ENCODE results near the gene SLC39A3. TPM values are rescaled to one million over a fixed set of nuclear protein-coding genes. Genes with fewer than 3 reads are reported as not detected.

Gene SLC39A3
- total RNA-seq, 1 experiment from 2014 or later: 28.2 TPM

DNA sequence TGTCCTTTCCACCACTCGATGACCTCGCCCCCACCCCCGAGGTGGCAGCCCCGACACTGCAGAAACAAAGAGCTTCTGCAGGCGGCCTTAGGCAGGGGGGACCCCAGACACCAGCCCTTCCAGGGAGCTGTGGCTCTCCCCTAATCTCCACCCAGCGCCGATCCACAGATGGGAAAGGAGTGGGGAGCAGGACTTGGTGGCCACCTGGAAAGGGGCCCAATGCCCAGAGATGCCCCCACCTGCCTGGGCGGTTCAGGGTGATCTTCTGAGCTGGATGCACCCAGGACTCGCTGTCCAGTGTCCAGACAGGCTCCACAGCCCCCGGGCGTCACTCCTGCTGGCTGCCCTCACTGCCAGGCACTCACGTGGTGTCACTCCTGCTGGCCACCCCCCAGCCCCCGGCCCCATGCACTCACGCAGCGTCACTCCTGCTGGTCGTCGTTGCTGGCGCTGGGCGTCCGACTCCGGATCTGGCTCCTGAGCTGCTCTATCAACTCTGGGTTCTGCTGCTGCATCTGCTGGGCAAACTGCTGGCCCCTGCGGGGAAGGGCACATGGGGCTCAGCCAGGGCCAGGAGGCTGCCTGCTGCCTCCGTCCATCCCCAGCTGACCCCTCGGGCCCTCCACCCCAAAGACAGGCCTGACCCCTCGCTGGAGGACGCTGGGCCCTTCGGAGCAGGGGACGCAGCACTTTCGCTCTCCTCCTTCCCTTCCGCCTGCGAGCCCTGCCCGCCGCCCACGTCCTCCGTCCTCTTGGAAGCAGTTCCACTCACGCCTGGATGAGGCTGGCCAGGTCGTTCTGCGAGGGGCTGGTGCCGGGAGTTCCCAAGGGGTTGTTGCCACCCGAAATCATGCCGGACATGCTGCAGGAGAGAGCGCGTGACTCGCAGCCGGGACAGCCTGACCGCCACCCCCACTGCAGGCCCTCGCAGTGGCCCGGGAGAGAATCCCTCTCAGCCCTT, 17.4 kb upstream of the SLC39A3 start:
- intact Hi-C loops (cut with micrococcal nuclease; ENCODE audit: unreplicated experiment): no loop called here
- Mint-ChIP-seq H3K36me3 (ENCODE audit: insufficient read depth, unreplicated experiment) (peaks cover 41% of the 10 kb centered on the region), H3K4me1 (ENCODE audit: low read depth, unreplicated experiment) (no peaks in the 10 kb centered on the region), H3K27me3 (ENCODE audit: unreplicated experiment) (no peaks in the 10 kb centered on the region), H3K9me3 (ENCODE audit: low read depth, unreplicated experiment) (no peaks in the 10 kb centered on the region), H3K4me3 (ENCODE audit: low read depth, unreplicated experiment) (no peak overlapping the region), H3K27ac (ENCODE audit: unreplicated experiment) (no peak overlapping the region)
- DNase-seq: no peak
- CTCF ChIA-PET: no interaction called here
- no TSS peak for BruUV-seq (replicated peaks)
- TF ChIP-seq, protein P1, sequence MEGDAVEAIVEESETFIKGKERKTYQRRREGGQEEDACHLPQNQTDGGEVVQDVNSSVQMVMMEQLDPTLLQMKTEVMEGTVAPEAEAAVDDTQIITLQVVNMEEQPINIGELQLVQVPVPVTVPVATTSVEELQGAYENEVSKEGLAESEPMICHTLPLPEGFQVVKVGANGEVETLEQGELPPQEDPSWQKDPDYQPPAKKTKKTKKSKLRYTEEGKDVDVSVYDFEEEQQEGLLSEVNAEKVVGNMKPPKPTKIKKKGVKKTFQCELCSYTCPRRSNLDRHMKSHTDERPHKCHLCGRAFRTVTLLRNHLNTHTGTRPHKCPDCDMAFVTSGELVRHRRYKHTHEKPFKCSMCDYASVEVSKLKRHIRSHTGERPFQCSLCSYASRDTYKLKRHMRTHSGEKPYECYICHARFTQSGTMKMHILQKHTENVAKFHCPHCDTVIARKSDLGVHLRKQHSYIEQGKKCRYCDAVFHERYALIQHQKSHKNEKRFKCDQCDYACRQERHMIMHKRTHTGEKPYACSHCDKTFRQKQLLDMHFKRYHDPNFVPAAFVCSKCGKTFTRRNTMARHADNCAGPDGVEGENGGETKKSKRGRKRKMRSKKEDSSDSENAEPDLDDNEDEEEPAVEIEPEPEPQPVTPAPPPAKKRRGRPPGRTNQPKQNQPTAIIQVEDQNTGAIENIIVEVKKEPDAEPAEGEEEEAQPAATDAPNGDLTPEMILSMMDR (IDR thresholded peaks at IDR 0.05; ENCODE audit: unreplicated experiment): no peak

DNA sequence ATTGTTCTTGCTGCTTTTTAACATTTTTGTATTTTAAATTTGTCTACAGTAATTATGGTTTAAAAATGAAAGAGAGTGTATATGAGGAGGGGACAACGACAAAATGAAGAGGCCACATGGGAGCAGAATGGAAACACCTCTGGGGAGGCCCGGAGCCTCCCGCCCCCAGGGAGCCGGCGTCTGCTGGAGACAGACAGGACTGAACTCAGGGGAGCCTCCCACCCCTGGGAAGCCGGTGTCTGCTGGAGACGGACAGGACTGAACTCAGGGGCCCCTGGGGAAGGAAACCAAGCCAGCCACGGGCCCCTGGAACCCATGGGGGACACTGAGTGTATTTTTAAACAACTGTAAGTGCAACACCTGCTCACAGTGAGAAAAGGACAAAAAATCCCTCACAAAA, 16.7 kb upstream of the SLC39A3 start:
- CTCF ChIA-PET: no interaction called here
- Mint-ChIP-seq H3K27ac (ENCODE audit: unreplicated experiment) (no peak overlapping the region), H3K4me1 (ENCODE audit: low read depth, unreplicated experiment) (no peaks in the 10 kb centered on the region), H3K4me3 (ENCODE audit: low read depth, unreplicated experiment) (no peak overlapping the region), H3K36me3 (ENCODE audit: insufficient read depth, unreplicated experiment) (peaks cover 37% of the 10 kb centered on the region), H3K9me3 (ENCODE audit: low read depth, unreplicated experiment) (no peaks in the 10 kb centered on the region), H3K27me3 (ENCODE audit: unreplicated experiment) (no peaks in the 10 kb centered on the region)
- no peak for DNase-seq
- no TSS peak for BruUV-seq (replicated peaks)
- TF ChIP-seq, protein P1 (IDR thresholded peaks at IDR 0.05; ENCODE audit: unreplicated experiment): no peak
- intact Hi-C loops (cut with micrococcal nuclease; ENCODE audit: unreplicated experiment): no loop called here

DNA sequence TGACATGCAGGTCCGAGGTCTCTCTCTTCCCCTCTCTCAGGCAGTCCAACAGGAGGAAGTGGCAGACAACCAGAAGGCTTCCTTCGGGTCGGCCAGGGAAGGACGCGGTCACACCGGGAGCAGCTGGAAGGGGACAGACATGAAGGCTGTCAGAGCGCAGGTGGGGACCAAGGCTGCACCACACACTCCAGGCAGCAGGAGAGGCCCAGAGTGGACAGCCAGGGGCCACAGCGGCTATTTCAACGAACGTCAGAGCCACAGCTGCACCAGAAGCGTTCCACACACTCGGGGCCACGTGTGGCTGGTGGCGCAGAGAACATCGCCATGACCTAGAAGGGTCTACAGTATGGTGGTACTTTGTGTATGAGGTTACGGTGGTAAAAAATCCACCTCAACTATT, 16.0 kb upstream of the SLC39A3 start:
- DNase-seq: no peak
- Mint-ChIP-seq H3K9me3 (ENCODE audit: low read depth, unreplicated experiment) (no peaks in the 10 kb centered on the region), H3K27ac (ENCODE audit: unreplicated experiment) (no peak overlapping the region), H3K36me3 (ENCODE audit: insufficient read depth, unreplicated experiment) (peaks cover 34% of the 10 kb centered on the region), H3K27me3 (ENCODE audit: unreplicated experiment) (no peaks in the 10 kb centered on the region), H3K4me3 (ENCODE audit: low read depth, unreplicated experiment) (no peak overlapping the region), H3K4me1 (ENCODE audit: low read depth, unreplicated experiment) (no peaks in the 10 kb centered on the region)
- intact Hi-C loops (cut with micrococcal nuclease; ENCODE audit: unreplicated experiment): no loop called here
- TF ChIP-seq, protein P1 (IDR thresholded peaks at IDR 0.05; ENCODE audit: unreplicated experiment): no peak
- no TSS peak for BruUV-seq (replicated peaks)
- CTCF ChIA-PET: no interaction called here

DNA sequence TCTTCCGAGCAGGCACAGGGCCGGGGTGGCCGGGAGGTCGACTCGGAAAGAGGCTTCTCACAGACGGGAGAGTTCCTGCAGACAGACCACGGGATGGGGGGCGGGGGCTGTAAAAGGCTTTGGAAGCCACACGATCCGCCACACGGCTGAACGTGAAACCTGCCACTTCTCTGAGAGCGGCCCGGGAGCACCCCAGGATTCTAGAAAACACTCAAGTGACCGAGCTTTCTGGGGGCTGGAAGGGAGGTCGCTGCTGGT, 15.6 kb upstream of the SLC39A3 start:
- Mint-ChIP-seq H3K36me3 (ENCODE audit: insufficient read depth, unreplicated experiment) (peaks cover 31% of the 10 kb centered on the region), H3K9me3 (ENCODE audit: low read depth, unreplicated experiment) (no peaks in the 10 kb centered on the region), H3K27ac (ENCODE audit: unreplicated experiment) (no peak overlapping the region), H3K4me3 (ENCODE audit: low read depth, unreplicated experiment) (no peak overlapping the region), H3K4me1 (ENCODE audit: low read depth, unreplicated experiment) (no peaks in the 10 kb centered on the region), H3K27me3 (ENCODE audit: unreplicated experiment) (no peaks in the 10 kb centered on the region)
- CTCF ChIA-PET: no interaction called here
- no TSS peak for BruUV-seq (replicated peaks)
- intact Hi-C loops (cut with micrococcal nuclease; ENCODE audit: unreplicated experiment): no loop called here
- DNase-seq: no peak
- TF ChIP-seq, protein P1 (IDR thresholded peaks at IDR 0.05; ENCODE audit: unreplicated experiment): no peak
